AG04449 (cell line): Measurements from ENCODE around the gene GIMAP5.

Source experiments
- CTCF ChIA-PET: fragments of 350-600 bp; formaldehyde crosslinking; extraction: SDS; loops from one replicate; lab custom pipeline; 2021; ENCODE audit warnings: antibody characterized with exemption; lab: Yijun Ruan, JAX
- POLR2A ChIA-PET: fragments of 400-600, 350-600 bp; formaldehyde crosslinking; extraction: SDS; loops from one replicate; lab custom pipeline; 2020; ENCODE audit warnings: antibody characterized with exemption, inconsistent platforms; lab: Yijun Ruan, JAX
- DNase-seq: peaks from one replicate; pipeline ENCODE4 v3.0.0-alpha.2; 2010; ENCODE audit warnings: low read depth, low spot score
- H3K4me3 ChIP-seq: 2 replicates; pipeline ENCODE4 v1.5.1; 2011; ENCODE audit warnings: low read depth, mild to moderate bottlenecking, control low read depth, low read length
- TF ChIP-seq, protein P1 (sequence below): IDR thresholded peaks from one replicate; pipeline ENCODE4 v1.5.1; 2011; ENCODE audit warnings: mild to moderate bottlenecking, moderate library complexity, low read length, control low read depth, inconsistent platforms; ENCODE audit not compliant: insufficient read depth; ENCODE audit errors: missing control alignments

Gene GIMAP5

GRCh38 chr7:150754951-150755350, 17.7 kb downstream of the GIMAP5 start:
- ChIA-PET CTCF (interaction anchor here (1.3 kb wide), 1 partner anchor 24 kb away, joined by 3 read pairs; no protein-coding TSS in a partner anchor), POLR2A (no interaction called here)
- TF ChIP-seq, protein P1, sequence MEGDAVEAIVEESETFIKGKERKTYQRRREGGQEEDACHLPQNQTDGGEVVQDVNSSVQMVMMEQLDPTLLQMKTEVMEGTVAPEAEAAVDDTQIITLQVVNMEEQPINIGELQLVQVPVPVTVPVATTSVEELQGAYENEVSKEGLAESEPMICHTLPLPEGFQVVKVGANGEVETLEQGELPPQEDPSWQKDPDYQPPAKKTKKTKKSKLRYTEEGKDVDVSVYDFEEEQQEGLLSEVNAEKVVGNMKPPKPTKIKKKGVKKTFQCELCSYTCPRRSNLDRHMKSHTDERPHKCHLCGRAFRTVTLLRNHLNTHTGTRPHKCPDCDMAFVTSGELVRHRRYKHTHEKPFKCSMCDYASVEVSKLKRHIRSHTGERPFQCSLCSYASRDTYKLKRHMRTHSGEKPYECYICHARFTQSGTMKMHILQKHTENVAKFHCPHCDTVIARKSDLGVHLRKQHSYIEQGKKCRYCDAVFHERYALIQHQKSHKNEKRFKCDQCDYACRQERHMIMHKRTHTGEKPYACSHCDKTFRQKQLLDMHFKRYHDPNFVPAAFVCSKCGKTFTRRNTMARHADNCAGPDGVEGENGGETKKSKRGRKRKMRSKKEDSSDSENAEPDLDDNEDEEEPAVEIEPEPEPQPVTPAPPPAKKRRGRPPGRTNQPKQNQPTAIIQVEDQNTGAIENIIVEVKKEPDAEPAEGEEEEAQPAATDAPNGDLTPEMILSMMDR, result no peak
- H3K4me3 ChIP-seq, result no peak overlapping the region
- no peak for DNase-seq

- no peak for DNase-seq
- POLR2A ChIA-PET, result no interaction called here
- no peak overlapping the region for H3K4me3 ChIP-seq
- TF ChIP-seq, protein P1, result no peak
- CTCF ChIA-PET, result interaction anchor here (1.3 kb wide), 1 partner anchor 23 kb away, joined by 3 read pairs; no protein-coding TSS in a partner anchor
Observed at GRCh38 chr7:150755473-150756099, 18.4 kb downstream of the GIMAP5 start.

GRCh38 chr7:150756166-150756565, 18.9 kb downstream of the GIMAP5 start:
- no peak overlapping the region for H3K4me3 ChIP-seq
- no peak for DNase-seq
- ChIA-PET POLR2A (no interaction called here), CTCF (no interaction called here)
- TF ChIP-seq, protein P1, result no peak

DNA sequence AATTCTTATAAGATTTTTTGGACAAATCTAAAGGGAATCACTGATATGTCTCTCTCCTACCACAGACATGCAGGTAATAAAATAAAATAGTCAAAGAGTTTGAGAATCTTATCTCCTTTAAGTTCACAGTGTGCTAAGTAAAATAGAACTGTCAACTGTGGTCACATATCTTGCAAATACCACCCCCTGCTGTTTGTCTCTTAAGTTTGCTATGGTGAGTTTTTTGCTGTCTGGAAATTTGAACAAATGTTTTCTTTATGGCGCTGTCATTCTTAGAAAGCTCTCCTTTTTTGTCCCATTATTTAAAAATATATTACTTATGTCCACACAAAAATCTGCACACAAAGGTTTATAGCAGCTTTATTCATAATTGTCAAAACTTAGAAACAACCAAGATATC, 19.6 kb downstream of the GIMAP5 start:
- ChIA-PET POLR2A (no interaction called here), CTCF (no interaction called here)
- TF ChIP-seq, protein P1, result no peak
- H3K4me3 ChIP-seq, result no peak overlapping the region
- no peak for DNase-seq

DNA sequence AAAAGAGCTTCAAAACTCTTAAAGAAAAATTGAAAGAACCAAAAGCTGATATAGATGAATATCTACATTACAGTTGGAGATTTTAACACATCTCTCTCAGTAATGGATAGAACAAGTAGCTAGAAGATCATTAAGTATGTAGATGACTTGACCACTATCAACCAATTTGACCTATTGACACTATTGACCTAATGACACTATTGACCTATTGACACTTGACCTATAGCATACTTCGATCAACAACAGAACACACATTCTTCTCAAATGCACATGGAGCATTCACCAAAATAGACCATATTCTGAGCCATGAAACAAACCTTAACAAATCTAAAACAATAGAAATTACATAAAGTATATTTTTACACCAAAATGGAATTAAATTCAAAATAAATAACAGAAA, 22.3 kb downstream of the GIMAP5 start:
- ChIA-PET CTCF (interaction anchor here (0.8 kb wide), 1 partner anchor 19 kb away, joined by 4 read pairs; no protein-coding TSS in a partner anchor), POLR2A (no interaction called here)
- no peak for DNase-seq
- H3K4me3 ChIP-seq, result no peak overlapping the region
- TF ChIP-seq, protein P1, result no peak

- H3K4me3 ChIP-seq, result no peak overlapping the region
- POLR2A ChIA-PET, result no interaction called here
- DNase-seq, result no peak
- CTCF ChIA-PET, result no interaction called here
- TF ChIP-seq, protein P1, result no peak
Observed at GRCh38 chr7:150766334-150766709, 29.1 kb downstream of the GIMAP5 start.
